Measurements from ENCODE around the gene MDN1.

MDN1 gene

DNA sequence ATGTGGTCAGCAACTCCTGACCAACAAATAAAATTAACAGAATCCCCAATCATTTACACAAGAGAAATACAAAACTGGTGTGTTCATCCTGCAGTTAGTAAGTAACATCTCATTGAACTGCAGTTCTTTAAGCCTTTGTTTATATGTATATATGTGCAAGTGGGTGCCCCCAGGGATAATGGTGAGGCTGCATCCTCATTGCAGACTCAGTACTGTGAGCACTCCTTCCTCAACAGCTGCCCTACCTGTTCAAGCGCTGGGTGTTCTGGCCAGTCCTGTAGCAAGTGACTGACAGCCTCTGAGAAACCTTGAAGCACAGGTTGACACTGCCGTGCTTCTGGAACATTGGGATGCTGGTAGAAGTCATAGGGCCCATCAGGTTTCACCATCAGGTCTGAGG, 131.3 kb downstream of the MDN1 start:
- H3K4me3 ChIP-seq (replicated peaks; ENCODE audit: low read depth, low read length), result no peak overlapping the region
- no peak for DNase-seq (ENCODE audit: extremely low read depth, low read depth)
- TF ChIP-seq, protein P1, sequence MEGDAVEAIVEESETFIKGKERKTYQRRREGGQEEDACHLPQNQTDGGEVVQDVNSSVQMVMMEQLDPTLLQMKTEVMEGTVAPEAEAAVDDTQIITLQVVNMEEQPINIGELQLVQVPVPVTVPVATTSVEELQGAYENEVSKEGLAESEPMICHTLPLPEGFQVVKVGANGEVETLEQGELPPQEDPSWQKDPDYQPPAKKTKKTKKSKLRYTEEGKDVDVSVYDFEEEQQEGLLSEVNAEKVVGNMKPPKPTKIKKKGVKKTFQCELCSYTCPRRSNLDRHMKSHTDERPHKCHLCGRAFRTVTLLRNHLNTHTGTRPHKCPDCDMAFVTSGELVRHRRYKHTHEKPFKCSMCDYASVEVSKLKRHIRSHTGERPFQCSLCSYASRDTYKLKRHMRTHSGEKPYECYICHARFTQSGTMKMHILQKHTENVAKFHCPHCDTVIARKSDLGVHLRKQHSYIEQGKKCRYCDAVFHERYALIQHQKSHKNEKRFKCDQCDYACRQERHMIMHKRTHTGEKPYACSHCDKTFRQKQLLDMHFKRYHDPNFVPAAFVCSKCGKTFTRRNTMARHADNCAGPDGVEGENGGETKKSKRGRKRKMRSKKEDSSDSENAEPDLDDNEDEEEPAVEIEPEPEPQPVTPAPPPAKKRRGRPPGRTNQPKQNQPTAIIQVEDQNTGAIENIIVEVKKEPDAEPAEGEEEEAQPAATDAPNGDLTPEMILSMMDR (IDR thresholded peaks at IDR 0.05; ENCODE audit: low read depth, low read length, missing control alignments), result no peak

DNA sequence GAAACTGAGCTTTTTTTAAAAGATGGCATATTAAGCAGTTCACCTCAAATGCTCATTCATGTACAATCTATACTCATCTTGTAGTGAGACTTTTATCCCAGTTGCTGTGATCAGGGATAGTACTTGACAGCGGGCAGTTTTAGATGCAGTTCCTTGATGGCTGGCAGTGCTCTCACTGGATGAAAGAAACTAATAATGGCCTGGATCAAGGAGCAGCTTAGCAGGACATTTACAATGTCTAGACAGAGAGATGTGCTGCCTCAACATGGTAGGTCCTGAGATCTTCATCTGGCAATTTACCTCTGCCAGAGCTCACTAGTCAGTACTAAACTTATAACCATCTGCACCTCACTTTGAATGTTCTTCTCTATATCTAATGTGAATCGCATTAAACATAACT, 134.3 kb downstream of the MDN1 start:
- no peak for DNase-seq (ENCODE audit: extremely low read depth, low read depth)
- no peak overlapping the region for H3K4me3 ChIP-seq (replicated peaks; ENCODE audit: low read depth, low read length)
- TF ChIP-seq, protein P1 (IDR thresholded peaks at IDR 0.05; ENCODE audit: low read depth, low read length, missing control alignments), result no peak

DNA sequence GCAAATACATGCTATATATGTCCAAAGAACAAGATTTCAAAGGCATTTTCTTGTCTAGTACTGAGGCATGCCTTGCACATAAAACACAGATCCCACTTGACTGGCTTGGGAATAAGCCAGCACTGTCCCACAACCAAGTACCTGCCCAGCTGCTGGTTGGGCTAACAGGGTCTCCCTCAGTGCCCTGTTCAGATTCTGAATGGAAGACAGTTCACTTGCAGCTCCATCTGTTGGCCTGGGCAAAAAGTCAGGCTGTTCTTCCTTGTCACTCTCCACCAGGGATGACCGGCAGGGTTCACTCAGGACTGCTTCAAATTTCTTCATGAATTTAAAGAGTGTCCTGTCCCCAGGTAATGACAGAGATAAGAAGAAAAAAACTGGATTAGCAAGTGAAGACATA, 136.6 kb downstream of the MDN1 start:
- no peak for DNase-seq (ENCODE audit: extremely low read depth, low read depth)
- TF ChIP-seq, protein P1 (IDR thresholded peaks at IDR 0.05; ENCODE audit: low read depth, low read length, missing control alignments), result no peak
- H3K4me3 ChIP-seq (replicated peaks; ENCODE audit: low read depth, low read length), result no peak overlapping the region

DNA sequence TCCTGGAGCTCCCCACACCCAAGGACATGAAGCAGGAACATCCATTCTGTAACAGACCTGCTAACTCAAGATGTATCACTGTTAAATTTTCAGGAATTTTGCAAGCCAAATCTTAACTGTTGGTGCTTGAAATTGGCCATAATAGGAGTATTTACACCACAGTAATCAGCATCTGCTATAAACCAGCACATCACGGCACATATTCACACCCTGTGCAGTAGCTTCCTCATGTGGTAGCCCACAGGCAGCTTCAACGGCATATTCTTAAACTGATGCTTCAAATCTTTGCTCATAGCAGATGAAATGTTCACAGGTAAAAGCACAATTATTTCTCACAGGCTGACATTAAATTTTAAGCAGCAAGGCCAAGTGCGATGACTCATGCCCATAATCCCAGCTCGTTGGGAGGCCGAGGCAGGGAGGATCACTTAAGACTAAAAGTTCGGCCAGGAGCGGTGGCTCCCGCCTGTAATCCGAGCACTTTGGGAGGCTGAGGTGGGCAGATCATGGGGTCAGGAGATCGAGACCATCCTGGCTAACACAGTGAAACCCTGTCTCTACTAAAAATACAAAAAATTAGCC, 137.5 kb downstream of the MDN1 start:
- DNase-seq (ENCODE audit: extremely low read depth, low read depth), result no peak
- TF ChIP-seq, protein P1 (IDR thresholded peaks at IDR 0.05; ENCODE audit: low read depth, low read length, missing control alignments), result no peak
- no peak overlapping the region for H3K4me3 ChIP-seq (replicated peaks; ENCODE audit: low read depth, low read length)

DNA sequence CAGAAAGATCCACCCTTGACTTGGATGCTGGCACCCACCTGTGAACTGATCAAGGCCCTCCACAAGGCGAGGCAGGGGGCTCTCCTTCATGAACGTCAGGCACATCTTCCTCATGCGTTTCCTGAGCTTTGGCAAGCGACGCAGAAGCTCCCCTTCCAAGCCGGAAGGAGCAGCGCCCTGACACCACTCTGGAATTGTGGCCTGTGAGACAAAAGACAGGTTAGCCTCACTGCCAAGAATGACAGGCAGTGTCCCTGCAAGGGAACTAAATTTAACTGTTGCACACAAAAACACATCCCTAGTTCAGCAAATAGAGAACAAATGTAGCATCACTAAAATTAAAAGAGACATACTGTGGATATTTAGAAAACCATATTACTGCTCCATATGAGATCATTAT, 139.0 kb downstream of the MDN1 start:
- TF ChIP-seq, protein P1 (IDR thresholded peaks at IDR 0.05; ENCODE audit: low read depth, low read length, missing control alignments), result no peak

DNA sequence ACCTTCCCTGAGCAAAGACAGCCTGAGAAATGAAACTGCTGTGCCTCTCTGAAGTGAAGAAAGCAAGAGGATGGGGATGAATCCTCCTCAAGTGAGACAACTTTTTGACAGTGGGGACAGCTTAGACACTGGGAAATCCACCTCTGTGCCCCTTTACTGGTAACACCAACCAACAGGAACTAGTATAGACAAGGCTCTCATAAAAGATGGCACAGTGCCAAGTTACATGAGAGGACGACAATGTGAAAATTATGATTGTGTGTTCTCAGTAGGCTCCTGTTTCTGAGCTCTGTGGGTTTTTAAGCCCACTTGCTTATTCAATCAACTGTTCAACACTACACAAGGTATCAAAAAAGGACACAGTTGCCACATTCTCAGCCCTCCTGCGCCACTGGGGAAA, 139.4 kb downstream of the MDN1 start:
- H3K4me3 ChIP-seq (replicated peaks; ENCODE audit: low read depth, low read length), result no peak overlapping the region
- no peak for DNase-seq (ENCODE audit: extremely low read depth, low read depth)
- TF ChIP-seq, protein P1 (IDR thresholded peaks at IDR 0.05; ENCODE audit: low read depth, low read length, missing control alignments), result no peak

More for the DNA sequence above, 139.0 kb downstream of the MDN1 start:
- H3K4me3 ChIP-seq (replicated peaks; ENCODE audit: low read depth, low read length), result no peak overlapping the region
- no peak for DNase-seq (ENCODE audit: extremely low read depth, low read depth)
